ENCODE data around the gene SMAD9. TPM values are rescaled to one million over a fixed set of nuclear protein-coding genes. Genes with fewer than 3 reads are reported as not detected.

SMAD9 gene
- total and polyA plus RNA-seq, 2 of the 13 experiments (the other 11 are each of a cell fraction or from before 2014, with no cell fraction given), result 4.2 to 7.7 TPM

DNA sequence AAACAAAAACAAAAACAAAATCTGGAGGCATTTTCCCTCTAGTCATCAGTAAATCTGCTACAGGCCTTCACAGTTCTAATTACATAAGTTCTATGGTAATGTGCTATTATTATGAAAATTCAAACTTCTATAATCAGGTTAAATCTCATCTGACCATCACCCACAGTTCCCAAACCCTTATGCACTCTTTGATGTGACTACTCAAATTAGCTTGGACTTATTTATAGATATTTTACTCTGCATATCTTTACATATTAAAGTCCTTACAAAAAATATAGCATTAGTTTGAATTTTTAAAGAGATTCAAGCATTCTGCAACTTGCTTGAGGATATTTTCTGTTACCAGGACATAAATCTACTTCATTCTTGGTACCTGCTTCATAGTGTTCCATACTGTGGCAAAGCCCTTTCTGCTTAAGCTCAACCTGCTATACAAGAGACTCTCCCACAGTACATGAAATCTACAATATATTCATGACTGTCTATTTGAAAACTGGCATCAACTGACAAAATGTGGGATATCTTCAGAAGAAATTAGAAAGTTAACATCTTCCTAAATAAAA lies 22.9 kb downstream of the SMAD9 start:
- peaks cover 12% of the 10 kb centered on the region for H3K79me2 ChIP-seq (ENCODE audit: insufficient read depth, low read length)
- in situ Hi-C loops (cut with HindIII; ENCODE audit: extremely low pct_ligation_motif_present, low pct_unique_long_range_greater_than_20kb), result no loop called here
- POLR2A ChIA-PET, result no interaction called here

DNA sequence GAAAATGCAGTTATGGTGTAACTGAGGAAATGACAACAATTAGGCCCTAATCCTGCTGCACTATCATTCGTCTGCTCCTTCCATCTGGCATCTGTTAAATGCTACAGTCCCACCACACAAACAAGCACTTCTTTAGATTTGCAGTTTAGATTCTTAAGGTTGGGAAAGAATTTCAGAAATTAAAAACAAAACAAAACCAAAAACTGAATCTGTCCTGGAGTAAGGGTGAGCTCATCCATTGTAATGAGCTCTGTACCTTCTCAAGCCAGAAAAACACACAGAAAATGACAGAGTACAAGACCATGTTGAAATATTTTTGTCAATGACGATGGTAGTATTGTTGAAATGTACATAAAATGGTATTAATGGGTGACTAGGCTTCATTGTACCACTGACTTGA lies 28.3 kb downstream of the SMAD9 start:
- TF ChIP-seq MEF2D (CRISPR knock-in tag; IDR thresholded peaks at IDR 0.05) (no peak), ZNF317 (CRISPR knock-in tag; IDR thresholded peaks at IDR 0.05) (peak; percentile 92)
- Histone ChIP-seq H3K27ac (ENCODE audit: extremely low read length, insufficient read depth, low read length) (no peak overlapping the region), H3K4me2 (ENCODE audit: low read depth, low read length) (no peak overlapping the region), H4K20me1 (ENCODE audit: insufficient read depth, low read length) (no peaks in the 10 kb centered on the region), H3K9ac (ENCODE audit: insufficient read depth, low read depth, low read length) (no peak overlapping the region), H3K4me1 (ENCODE audit: insufficient read depth, low read length) (peaks cover 52% of the 10 kb centered on the region), H2AFZ (ENCODE audit: low read length) (no peak overlapping the region), H3K4me3 (replicated peaks in 1 of 3; ENCODE audit: insufficient read depth in 1 of 3, low read depth in 2 of 3, low read length in 3 of 3) (no peak overlapping the region), H3K27me3 (ENCODE audit: control insufficient read depth in 1 of 2, insufficient read depth in 2 of 2, low read length in 2 of 2) (no peaks in the 10 kb centered on the region), H3K79me2 (ENCODE audit: insufficient read depth, low read length) (peaks cover 6% of the 10 kb centered on the region), H3K9me3 (ENCODE audit: low read length) (no peaks in the 10 kb centered on the region), H3K36me3 (replicated peaks in 1 of 2; ENCODE audit: control insufficient read depth in 1 of 2, insufficient read depth in 2 of 2, low read length in 2 of 2) (no peaks in the 10 kb centered on the region)
- in situ Hi-C loops (cut with HindIII; ENCODE audit: extremely low pct_ligation_motif_present, low pct_unique_long_range_greater_than_20kb), result no loop called here
- DNase-seq (ENCODE audit: low spot score) (no peak), ATAC-seq (no peak; the same call in 2 of the 3 replicates), FAIRE-seq (no peak)
- ChIA-PET CTCF (ENCODE audit: low intra/inter-chr PET ratio, low total read pairs) (no interaction called here), POLR2A (interaction anchor here (1.3 kb wide), 1 partner anchor 9 kb away, joined by 5 read pairs; no protein-coding TSS in a partner anchor)
- WGBS (ENCODE audit: low lambda C conversion rate), result 72% methylated on average over 2 of the region's 2 CpGs
- no TSS peak for BruUV-seq (replicated peaks)
- intact Hi-C loops (cut with micrococcal nuclease; ENCODE audit: unreplicated experiment), result no loop called here

More for the DNA sequence above, 22.9 kb downstream of the SMAD9 start:
- intact Hi-C loops (cut with micrococcal nuclease; ENCODE audit: unreplicated experiment), result no loop called here
- Histone ChIP-seq H3K27me3 (ENCODE audit: control insufficient read depth in 1 of 2, insufficient read depth in 2 of 2, low read length in 2 of 2) (no peaks in the 10 kb centered on the region), H3K4me1 (ENCODE audit: insufficient read depth, low read length) (peaks cover 10% of the 10 kb centered on the region), H3K9ac (ENCODE audit: insufficient read depth, low read depth, low read length) (no peak overlapping the region), H2AFZ (ENCODE audit: low read length) (no peak overlapping the region), H3K4me2 (ENCODE audit: low read depth, low read length) (no peak overlapping the region), H3K9me3 (ENCODE audit: low read length) (peaks cover 15% of the 10 kb centered on the region), H3K36me3 (replicated peaks in 1 of 2; ENCODE audit: control insufficient read depth in 1 of 2, insufficient read depth in 2 of 2, low read length in 2 of 2) (no peaks in the 10 kb centered on the region), H4K20me1 (ENCODE audit: insufficient read depth, low read length) (no peaks in the 10 kb centered on the region), H3K4me3 (replicated peaks in 1 of 3; ENCODE audit: insufficient read depth in 1 of 3, low read depth in 2 of 3, low read length in 3 of 3) (no peak overlapping the region), H3K27ac (ENCODE audit: extremely low read length, insufficient read depth, low read length) (no peak overlapping the region)
- ATAC-seq (no peak), DNase-seq (ENCODE audit: low spot score) (no peak), FAIRE-seq (no peak)
- TF ChIP-seq ZBTB26 (CRISPR knock-in tag; IDR thresholded peaks at IDR 0.05; ENCODE audit: borderline replicate concordance) (no peak), KMT2A (CRISPR knock-in tag; IDR thresholded peaks at IDR 0.05) (no peak), KDM3A (CRISPR knock-in tag; IDR thresholded peaks at IDR 0.05; ENCODE audit: low read depth) (no peak), MTF1 (CRISPR knock-in tag; IDR thresholded peaks at IDR 0.05) (no peak)
- CTCF ChIA-PET (ENCODE audit: low intra/inter-chr PET ratio, low total read pairs), result no interaction called here
- no TSS peak for BruUV-seq (replicated peaks)

Data from HepG2 (cell line).